ENCODE measurements around the gene ANKS1B.

- no peak for TF ChIP-seq RAD21 (IDR thresholded peaks at IDR 0.05; ENCODE audit: low read depth)
- TF ChIP-seq EP300 (IDR thresholded peaks at IDR 0.05; ENCODE audit: borderline replicate concordance), result no peak
- no peak for TF ChIP-seq ZBTB7A (IDR thresholded peaks at IDR 0.05; ENCODE audit: low read depth)
- TF ChIP-seq USF1 (IDR thresholded peaks at IDR 0.05), result no peak
- no peak for TF ChIP-seq MAX (IDR thresholded peaks at IDR 0.05)
- no peak for TF ChIP-seq TAF1 (IDR thresholded peaks at IDR 0.05; ENCODE audit: low read depth)
- no peak for TF ChIP-seq CEBPB (IDR thresholded peaks at IDR 0.05)
Measured at GRCh38 chr12:98983647-98984046, 1001.1 kb downstream of the ANKS1B start.
